GM12875 (cell line): ENCODE measurements around the gene TRDN.

Source experiments
- H3K4me3 ChIP-seq: one replicate; pipeline ENCODE4 v1.5.1; 2011; ENCODE audit warnings: low read depth, low read length, control low read depth
- TF ChIP-seq, protein P1 (sequence below): IDR thresholded peaks from 2 replicates; pipeline ENCODE4 v1.5.1; 2011; ENCODE audit warnings: low read depth, mild to moderate bottlenecking, control low read depth, inconsistent platforms, low read length, moderate library complexity, borderline replicate concordance; ENCODE audit not compliant: insufficient read depth

TRDN gene

GRCh38 chr6:123515715-123516114, 121.0 kb downstream of the TRDN start:
- TF ChIP-seq, protein P1, sequence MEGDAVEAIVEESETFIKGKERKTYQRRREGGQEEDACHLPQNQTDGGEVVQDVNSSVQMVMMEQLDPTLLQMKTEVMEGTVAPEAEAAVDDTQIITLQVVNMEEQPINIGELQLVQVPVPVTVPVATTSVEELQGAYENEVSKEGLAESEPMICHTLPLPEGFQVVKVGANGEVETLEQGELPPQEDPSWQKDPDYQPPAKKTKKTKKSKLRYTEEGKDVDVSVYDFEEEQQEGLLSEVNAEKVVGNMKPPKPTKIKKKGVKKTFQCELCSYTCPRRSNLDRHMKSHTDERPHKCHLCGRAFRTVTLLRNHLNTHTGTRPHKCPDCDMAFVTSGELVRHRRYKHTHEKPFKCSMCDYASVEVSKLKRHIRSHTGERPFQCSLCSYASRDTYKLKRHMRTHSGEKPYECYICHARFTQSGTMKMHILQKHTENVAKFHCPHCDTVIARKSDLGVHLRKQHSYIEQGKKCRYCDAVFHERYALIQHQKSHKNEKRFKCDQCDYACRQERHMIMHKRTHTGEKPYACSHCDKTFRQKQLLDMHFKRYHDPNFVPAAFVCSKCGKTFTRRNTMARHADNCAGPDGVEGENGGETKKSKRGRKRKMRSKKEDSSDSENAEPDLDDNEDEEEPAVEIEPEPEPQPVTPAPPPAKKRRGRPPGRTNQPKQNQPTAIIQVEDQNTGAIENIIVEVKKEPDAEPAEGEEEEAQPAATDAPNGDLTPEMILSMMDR = no peak
- no peak overlapping the region for H3K4me3 ChIP-seq

- TF ChIP-seq, protein P1 = no peak
- no peak overlapping the region for H3K4me3 ChIP-seq
Observed at GRCh38 chr6:123509112-123509511, 127.6 kb downstream of the TRDN start.

GRCh38 chr6:123508290-123508689, 128.5 kb downstream of the TRDN start:
- H3K4me3 ChIP-seq = no peak overlapping the region
- TF ChIP-seq, protein P1 = no peak

DNA sequence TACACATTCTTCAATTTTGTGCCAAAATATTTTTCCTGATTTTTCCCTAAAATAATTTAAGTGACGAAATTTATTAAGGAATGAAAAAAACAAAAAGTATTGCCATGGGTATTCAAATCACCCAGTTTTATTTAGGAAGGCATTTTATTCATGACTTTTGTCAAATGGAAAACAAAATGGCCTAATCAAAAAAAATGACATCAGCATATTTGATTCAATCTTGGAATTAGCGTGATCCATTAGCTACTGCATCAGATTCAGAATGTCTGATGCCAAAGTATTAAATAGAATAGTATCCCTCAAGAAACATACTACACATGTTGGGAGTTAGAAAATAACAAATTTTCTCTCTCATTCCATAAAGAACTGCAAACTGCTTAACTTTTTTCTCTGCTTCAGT, 129.2 kb downstream of the TRDN start:
- H3K4me3 ChIP-seq = no peak overlapping the region
- TF ChIP-seq, protein P1 = no peak

DNA sequence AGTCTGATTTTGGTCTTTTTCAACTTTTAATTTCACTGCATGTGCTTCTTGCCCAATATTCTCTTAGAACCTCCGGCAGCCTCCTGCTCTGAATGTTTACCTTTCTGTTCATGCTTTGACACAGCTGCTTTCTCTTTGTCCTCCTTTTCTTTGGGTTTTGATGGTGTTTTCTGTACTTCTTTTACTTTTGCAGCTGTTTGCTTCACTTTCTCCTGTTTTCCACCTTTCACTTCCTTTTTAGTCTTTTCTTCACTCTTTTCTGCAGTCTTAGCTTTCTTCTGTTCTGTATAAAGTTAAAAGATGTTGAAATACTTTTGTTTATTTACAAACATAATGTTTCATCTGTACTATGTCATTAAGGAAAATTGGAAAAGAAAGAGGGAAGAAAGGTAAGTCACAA, 133.1 kb downstream of the TRDN start:
- no peak overlapping the region for H3K4me3 ChIP-seq
- TF ChIP-seq, protein P1 = no peak

DNA sequence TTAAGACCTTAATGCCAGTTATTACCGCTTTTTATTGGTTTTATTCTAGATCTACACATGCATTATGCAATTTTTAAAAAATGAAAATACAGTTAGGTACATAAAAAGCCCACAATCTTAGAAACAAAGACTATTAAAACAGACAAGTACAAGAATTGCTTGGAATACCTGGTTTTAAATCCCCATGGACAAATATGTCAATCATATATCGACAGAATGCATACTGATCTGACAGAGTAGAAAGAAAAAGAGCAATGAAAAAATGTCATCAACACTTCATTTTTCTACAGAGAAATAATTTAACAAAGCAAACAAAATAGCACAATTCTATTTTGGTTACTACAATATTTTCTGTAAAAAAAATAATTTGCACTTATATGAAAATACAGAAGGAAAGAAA, 139.7 kb downstream of the TRDN start:
- TF ChIP-seq, protein P1 = no peak
- H3K4me3 ChIP-seq = no peak overlapping the region

DNA sequence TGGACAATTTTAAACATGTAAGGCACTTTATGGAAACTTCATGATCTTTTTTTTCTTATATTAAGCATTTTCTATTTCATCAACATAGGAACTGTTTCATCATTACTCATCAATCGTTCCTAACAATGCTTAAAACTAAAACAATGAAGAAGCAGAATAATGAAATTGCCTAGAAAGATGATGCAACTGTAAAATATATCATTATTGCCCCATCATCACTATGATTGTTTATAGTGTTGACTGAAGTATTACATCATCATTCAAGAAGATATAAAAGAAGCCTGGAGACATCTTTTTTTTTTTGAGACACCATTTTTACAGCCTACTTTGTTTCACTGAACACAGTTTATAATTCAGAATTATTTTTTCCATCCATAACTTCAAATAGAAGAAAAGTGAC, 147.2 kb downstream of the TRDN start:
- H3K4me3 ChIP-seq = no peak overlapping the region
- TF ChIP-seq, protein P1 = no peak
